OCI-LY1 (cell line): ENCODE data around the gene ADM2.

Source experiments
- CTCF ChIP-seq: fragments of 200-600 bp; sonication (generic), shearing (Covaris generic); IDR thresholded peaks from 2 replicates; pipeline ENCODE4 v1.5.1; 2017; ENCODE audit warnings: mild to moderate bottlenecking, antibody characterized with exemption, low read length, moderate library complexity, mixed read lengths
- EZH2 ChIP-seq: fragments of 200-600 bp; sonication (generic), shearing (Covaris generic); IDR thresholded peaks from 2 replicates; pipeline ENCODE4 v1.8.0; 2017; ENCODE audit warnings: borderline replicate concordance, mixed run types, mild to moderate bottlenecking, antibody characterized with exemption, low read length, moderate library complexity, mixed read lengths

- no peak for TF ChIP-seq CTCF
- TF ChIP-seq EZH2, result no peak
Observed at GRCh38 chr22:50483106-50483505, 1.8 kb downstream of the ADM2 start.
